ENCODE results near the gene MYH10. TPM values are rescaled to one million over a fixed set of nuclear protein-coding genes. Genes with fewer than 3 reads are reported as not detected.

MYH10 gene
- total RNA-seq, 1 donor, result 0.52 TPM

GRCh38 chr17:8518326-8518725, 112.2 kb downstream of the MYH10 start:
- Histone ChIP-seq H3K27me3 (ENCODE audit: insufficient read depth, low read length) (no peaks in the 10 kb centered on the region), H3K4me1 (ENCODE audit: insufficient read depth, low read length) (no peaks in the 10 kb centered on the region), H3K9me3 (ENCODE audit: low read depth, low read length) (no peaks in the 10 kb centered on the region), H3K4me3 (ENCODE audit: low read length) (no peak overlapping the region)

- H3K27me3 ChIP-seq (ENCODE audit: insufficient read depth, low read length), result no peaks in the 10 kb centered on the region
- H3K4me1 ChIP-seq (ENCODE audit: insufficient read depth, low read length), result no peaks in the 10 kb centered on the region
- no peaks in the 10 kb centered on the region for H3K9me3 ChIP-seq (ENCODE audit: low read depth, low read length)
- H3K4me3 ChIP-seq (ENCODE audit: low read length), result no peak overlapping the region
These were observed 115.7 kb downstream of the MYH10 start for GRCh38 chr17:8514801-8515200.

- no peaks in the 10 kb centered on the region for H3K9me3 ChIP-seq (ENCODE audit: low read depth, low read length)
- no peak overlapping the region for H3K4me3 ChIP-seq (ENCODE audit: low read length)
- no peaks in the 10 kb centered on the region for H3K27me3 ChIP-seq (ENCODE audit: insufficient read depth, low read length)
- H3K4me1 ChIP-seq (ENCODE audit: insufficient read depth, low read length), result no peaks in the 10 kb centered on the region
These were observed 124.4 kb downstream of the MYH10 start for GRCh38 chr17:8506145-8506544.

- Histone ChIP-seq H3K9me3 (ENCODE audit: low read depth, low read length) (no peaks in the 10 kb centered on the region), H3K4me3 (ENCODE audit: low read length) (no peak overlapping the region), H3K27me3 (ENCODE audit: insufficient read depth, low read length) (no peaks in the 10 kb centered on the region), H3K4me1 (ENCODE audit: insufficient read depth, low read length) (no peaks in the 10 kb centered on the region)
These were observed 125.9 kb downstream of the MYH10 start for GRCh38 chr17:8504460-8505207.

- Histone ChIP-seq H3K9me3 (ENCODE audit: low read depth, low read length) (no peaks in the 10 kb centered on the region), H3K4me1 (ENCODE audit: insufficient read depth, low read length) (no peaks in the 10 kb centered on the region), H3K4me3 (ENCODE audit: low read length) (no peak overlapping the region), H3K27me3 (ENCODE audit: insufficient read depth, low read length) (no peaks in the 10 kb centered on the region)
These were observed 126.7 kb downstream of the MYH10 start for GRCh38 chr17:8503807-8504206.

GRCh38 chr17:8503368-8503767, 127.2 kb downstream of the MYH10 start:
- no peaks in the 10 kb centered on the region for H3K9me3 ChIP-seq (ENCODE audit: low read depth, low read length)
- H3K4me1 ChIP-seq (ENCODE audit: insufficient read depth, low read length), result no peaks in the 10 kb centered on the region
- H3K27me3 ChIP-seq (ENCODE audit: insufficient read depth, low read length), result no peaks in the 10 kb centered on the region
- no peak overlapping the region for H3K4me3 ChIP-seq (ENCODE audit: low read length)

GRCh38 chr17:8502126-8502525, 128.4 kb downstream of the MYH10 start:
- no peaks in the 10 kb centered on the region for H3K4me1 ChIP-seq (ENCODE audit: insufficient read depth, low read length)
- no peak overlapping the region for H3K4me3 ChIP-seq (ENCODE audit: low read length)
- H3K27me3 ChIP-seq (ENCODE audit: insufficient read depth, low read length), result no peaks in the 10 kb centered on the region
- no peaks in the 10 kb centered on the region for H3K9me3 ChIP-seq (ENCODE audit: low read depth, low read length)

GRCh38 chr17:8500609-8501008, 129.9 kb downstream of the MYH10 start:
- no peak overlapping the region for H3K4me3 ChIP-seq (ENCODE audit: low read length)
- no peaks in the 10 kb centered on the region for H3K27me3 ChIP-seq (ENCODE audit: insufficient read depth, low read length)
- no peaks in the 10 kb centered on the region for H3K9me3 ChIP-seq (ENCODE audit: low read depth, low read length)
- no peaks in the 10 kb centered on the region for H3K4me1 ChIP-seq (ENCODE audit: insufficient read depth, low read length)

GRCh38 chr17:8499614-8500013, 130.9 kb downstream of the MYH10 start:
- Histone ChIP-seq H3K27me3 (ENCODE audit: insufficient read depth, low read length) (no peaks in the 10 kb centered on the region), H3K4me1 (ENCODE audit: insufficient read depth, low read length) (no peaks in the 10 kb centered on the region), H3K9me3 (ENCODE audit: low read depth, low read length) (no peaks in the 10 kb centered on the region), H3K4me3 (ENCODE audit: low read length) (no peak overlapping the region)

GRCh38 chr17:8499171-8499570, 131.4 kb downstream of the MYH10 start:
- Histone ChIP-seq H3K9me3 (ENCODE audit: low read depth, low read length) (no peaks in the 10 kb centered on the region), H3K4me3 (ENCODE audit: low read length) (no peak overlapping the region), H3K27me3 (ENCODE audit: insufficient read depth, low read length) (no peaks in the 10 kb centered on the region), H3K4me1 (ENCODE audit: insufficient read depth, low read length) (no peaks in the 10 kb centered on the region)

GRCh38 chr17:8496081-8496480, 134.4 kb downstream of the MYH10 start:
- Histone ChIP-seq H3K4me3 (ENCODE audit: low read length) (no peak overlapping the region), H3K4me1 (ENCODE audit: insufficient read depth, low read length) (no peaks in the 10 kb centered on the region), H3K9me3 (ENCODE audit: low read depth, low read length) (no peaks in the 10 kb centered on the region), H3K27me3 (ENCODE audit: insufficient read depth, low read length) (no peaks in the 10 kb centered on the region)

- H3K9me3 ChIP-seq (ENCODE audit: low read depth, low read length), result no peaks in the 10 kb centered on the region
- H3K27me3 ChIP-seq (ENCODE audit: insufficient read depth, low read length), result no peaks in the 10 kb centered on the region
- H3K4me3 ChIP-seq (ENCODE audit: low read length), result no peak overlapping the region
- no peaks in the 10 kb centered on the region for H3K4me1 ChIP-seq (ENCODE audit: insufficient read depth, low read length)
These were observed 135.9 kb downstream of the MYH10 start for GRCh38 chr17:8494506-8495111.

- H3K4me1 ChIP-seq (ENCODE audit: insufficient read depth, low read length), result no peaks in the 10 kb centered on the region
- no peaks in the 10 kb centered on the region for H3K9me3 ChIP-seq (ENCODE audit: low read depth, low read length)
- H3K27me3 ChIP-seq (ENCODE audit: insufficient read depth, low read length), result no peaks in the 10 kb centered on the region
- no peak overlapping the region for H3K4me3 ChIP-seq (ENCODE audit: low read length)
These were observed 136.5 kb downstream of the MYH10 start for GRCh38 chr17:8494021-8494420.

- no peaks in the 10 kb centered on the region for H3K27me3 ChIP-seq (ENCODE audit: insufficient read depth, low read length)
- H3K4me3 ChIP-seq (ENCODE audit: low read length), result no peak overlapping the region
- H3K9me3 ChIP-seq (ENCODE audit: low read depth, low read length), result no peaks in the 10 kb centered on the region
- no peaks in the 10 kb centered on the region for H3K4me1 ChIP-seq (ENCODE audit: insufficient read depth, low read length)
These were observed 138.4 kb downstream of the MYH10 start for GRCh38 chr17:8492121-8492520.

- H3K4me3 ChIP-seq (ENCODE audit: low read length), result no peak overlapping the region
- no peaks in the 10 kb centered on the region for H3K27me3 ChIP-seq (ENCODE audit: insufficient read depth, low read length)
- no peaks in the 10 kb centered on the region for H3K4me1 ChIP-seq (ENCODE audit: insufficient read depth, low read length)
- no peaks in the 10 kb centered on the region for H3K9me3 ChIP-seq (ENCODE audit: low read depth, low read length)
These were observed 140.1 kb downstream of the MYH10 start for GRCh38 chr17:8490256-8491023.

Data from mononuclear cell (primary cell).